Islet precursor cell (in vitro differentiated cells): ENCODE measurements around the gene CPEB3.
"Not testable (repeated sequence)": the region's sequence is repeated elsewhere in the genome, so short reads cannot be mapped to it uniquely, and the experiment has no call there.

ENCODE experiments used
- DNase-seq: peaks from one replicate; pipeline ENCODE4 v3.0.0-alpha.2; 2018

CPEB3 gene

DNA sequence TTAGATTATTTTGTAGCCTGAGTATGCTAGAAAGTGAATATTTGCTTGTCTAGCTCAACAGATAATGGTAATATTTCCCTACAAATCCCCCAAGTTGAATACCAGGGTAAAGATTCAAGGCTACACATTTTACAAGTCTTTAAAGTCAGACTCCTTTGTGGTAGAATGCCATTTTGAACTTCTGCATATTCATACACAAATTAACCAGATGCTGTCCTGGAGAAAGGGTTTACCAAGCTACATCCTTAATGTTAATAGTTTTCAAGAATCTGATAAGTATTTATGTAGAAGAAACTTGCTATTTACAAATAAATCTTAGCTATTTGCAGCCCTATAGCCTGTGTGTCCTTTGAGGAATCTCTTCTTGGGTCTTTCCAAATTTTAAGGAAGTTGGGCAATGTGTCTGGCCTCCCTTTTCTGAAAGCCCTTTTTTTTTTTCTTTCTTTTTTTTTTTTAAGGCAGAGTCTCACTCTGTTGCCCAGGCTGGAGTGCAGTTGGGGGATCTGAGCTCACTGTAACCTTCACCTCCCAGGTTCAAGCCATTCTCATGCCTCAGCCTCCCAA, 82.6 kb downstream of the CPEB3 start:
- DNase-seq: no peak

DNA sequence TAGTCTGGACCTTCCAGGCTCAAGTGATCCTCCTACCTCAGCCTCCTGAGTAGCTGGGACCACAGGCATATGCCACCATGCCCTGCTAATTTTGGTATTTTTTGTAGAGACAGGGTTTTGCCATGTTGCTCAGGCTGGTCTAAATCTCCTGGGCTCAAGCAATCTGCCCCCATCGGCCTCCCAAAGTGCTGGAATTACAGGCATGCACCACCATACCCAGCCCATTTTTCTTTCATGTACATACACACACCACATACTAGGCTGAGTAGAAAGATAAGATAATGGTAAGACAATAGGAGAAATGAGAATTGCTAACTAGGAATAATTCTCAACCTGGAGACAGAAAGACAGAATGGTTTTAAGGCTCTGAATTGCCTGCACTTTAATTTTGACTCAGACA, 83.8 kb downstream of the CPEB3 start:
- no peak for DNase-seq

DNA sequence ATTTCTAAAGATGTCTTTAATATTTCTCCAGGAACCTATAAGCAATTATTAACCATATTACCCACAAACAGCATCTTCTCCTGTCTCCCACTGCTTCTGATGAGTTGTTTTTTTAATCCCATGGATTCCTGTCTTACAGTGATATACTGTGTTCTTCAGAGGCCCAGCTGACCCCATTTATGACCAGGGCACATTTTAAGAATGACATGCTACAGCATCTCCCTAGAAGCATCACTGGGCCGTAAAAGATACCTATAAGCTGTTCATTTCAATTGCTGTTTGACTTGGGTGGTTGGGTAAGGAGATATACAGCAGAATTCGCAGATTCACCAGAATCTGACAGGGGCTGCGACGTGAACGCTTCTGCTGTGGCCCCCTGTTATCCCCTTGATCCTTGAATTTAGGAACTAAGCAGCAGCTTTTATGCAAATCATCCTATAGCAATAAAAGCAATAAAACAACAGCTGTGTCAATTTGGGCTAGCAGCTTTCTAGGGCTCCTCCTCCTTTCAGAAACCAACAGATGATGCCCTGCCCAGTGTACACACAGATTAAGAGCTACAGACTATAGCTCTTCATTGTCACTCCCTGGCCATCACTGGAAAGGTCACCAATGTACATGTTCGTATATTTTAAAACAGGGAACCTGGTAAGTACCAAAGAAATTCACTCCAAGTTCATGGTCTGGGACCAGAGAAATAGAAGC, 86.8 kb downstream of the CPEB3 start:
- no peak for DNase-seq

GRCh38 chr10:92202536-92202935, 88.3 kb downstream of the CPEB3 start:
- DNase-seq: no peak

GRCh38 chr10:92200564-92200963, 90.3 kb downstream of the CPEB3 start:
- no peak for DNase-seq

- DNase-seq: no peak
Measured at GRCh38 chr10:92187101-92187500, 103.8 kb downstream of the CPEB3 start.

DNA sequence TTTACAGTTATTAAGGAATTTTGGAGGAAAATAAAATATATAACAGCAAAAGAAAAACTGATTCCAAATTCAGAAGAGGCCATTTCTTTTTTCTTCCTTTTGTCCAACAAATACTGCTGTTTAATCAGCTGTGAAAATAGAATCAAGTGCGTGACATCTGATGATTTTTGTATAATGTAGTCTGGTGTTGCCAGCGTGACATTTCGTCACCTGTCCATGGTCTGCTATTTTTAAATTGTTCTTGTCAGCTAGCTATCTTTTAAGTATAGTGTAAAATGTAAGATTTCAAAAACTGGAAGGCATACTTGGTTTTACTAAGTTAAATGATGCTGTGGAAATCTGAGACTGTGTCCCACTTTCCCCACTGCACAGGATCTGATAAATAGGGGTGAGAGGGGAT, 105.9 kb downstream of the CPEB3 start:
- no peak for DNase-seq

GRCh38 chr10:92183199-92183598, 107.7 kb downstream of the CPEB3 start:
- no peak for DNase-seq

DNA sequence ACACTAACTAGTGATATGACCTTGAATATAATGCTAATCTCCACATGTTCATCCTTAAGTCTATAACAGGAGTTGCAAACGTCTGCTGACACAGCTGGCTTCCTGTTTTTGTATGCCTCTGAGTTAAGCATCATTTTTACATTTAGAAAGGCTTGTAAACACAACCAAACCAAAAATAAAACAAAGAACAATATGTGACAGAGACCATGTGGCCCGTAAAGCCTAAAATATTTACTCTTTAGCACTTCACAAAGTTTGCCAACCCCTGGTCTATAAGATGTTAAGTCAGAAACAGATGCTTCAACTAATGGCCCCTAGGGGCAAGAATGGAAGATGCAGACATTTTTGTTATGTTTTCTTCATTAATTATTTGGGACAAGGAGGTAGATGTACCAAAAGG, 109.3 kb downstream of the CPEB3 start:
- no peak for DNase-seq

GRCh38 chr10:92180399-92180798, 110.5 kb downstream of the CPEB3 start:
- DNase-seq: no peak

GRCh38 chr10:92177546-92177945, 113.3 kb downstream of the CPEB3 start:
- no peak for DNase-seq

- DNase-seq: no peak
Measured at GRCh38 chr10:92175164-92175563, 115.7 kb downstream of the CPEB3 start.

DNA sequence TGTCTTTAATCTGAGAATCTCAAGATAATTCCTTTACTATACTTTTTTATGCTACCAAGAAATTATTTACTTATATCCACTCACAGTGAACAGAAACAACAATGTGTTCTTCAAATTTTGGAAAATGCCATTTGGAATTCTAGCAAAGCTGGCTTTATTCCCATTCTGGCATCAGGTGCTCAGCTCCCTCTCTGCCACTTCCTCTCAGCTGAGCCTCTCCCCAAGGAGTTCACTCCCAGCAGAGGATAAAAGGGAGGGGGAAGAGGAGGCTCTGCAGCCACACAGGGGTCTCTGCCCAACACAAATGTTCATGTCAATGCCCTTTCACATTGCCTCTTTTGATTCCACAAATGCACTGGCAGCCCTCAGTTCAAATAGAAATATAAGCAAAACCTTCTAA, 116.9 kb downstream of the CPEB3 start:
- DNase-seq: no peak

DNA sequence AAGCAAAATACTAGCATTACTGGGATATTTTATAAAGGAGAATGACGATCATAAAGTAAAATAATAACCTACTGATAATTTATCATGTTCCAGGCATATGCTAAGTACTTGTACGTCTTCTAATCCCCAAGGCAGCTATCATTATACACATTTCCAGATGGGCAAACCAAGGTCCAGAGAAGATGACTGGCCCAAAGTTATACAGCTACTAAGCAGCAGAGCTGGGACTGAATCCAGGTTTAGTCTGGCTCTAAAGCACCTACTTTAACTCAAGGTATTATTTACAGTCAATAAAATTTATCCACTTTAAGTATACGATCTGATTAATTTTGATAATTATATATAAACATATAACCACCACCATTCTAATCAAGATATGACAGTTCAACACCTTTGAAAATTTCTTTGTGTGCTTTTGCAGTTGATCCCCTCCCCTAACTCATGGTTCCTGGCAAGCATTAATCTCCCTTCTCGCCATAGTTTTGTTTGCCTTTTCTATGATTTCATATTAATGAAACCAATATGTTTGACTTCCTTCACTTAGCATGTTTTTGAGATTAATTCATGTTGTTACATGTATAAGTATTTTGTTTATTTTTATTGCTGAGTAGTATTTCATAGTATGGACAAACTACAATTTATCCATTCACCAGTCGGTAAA, 126.7 kb downstream of the CPEB3 start:
- no peak for DNase-seq

DNA sequence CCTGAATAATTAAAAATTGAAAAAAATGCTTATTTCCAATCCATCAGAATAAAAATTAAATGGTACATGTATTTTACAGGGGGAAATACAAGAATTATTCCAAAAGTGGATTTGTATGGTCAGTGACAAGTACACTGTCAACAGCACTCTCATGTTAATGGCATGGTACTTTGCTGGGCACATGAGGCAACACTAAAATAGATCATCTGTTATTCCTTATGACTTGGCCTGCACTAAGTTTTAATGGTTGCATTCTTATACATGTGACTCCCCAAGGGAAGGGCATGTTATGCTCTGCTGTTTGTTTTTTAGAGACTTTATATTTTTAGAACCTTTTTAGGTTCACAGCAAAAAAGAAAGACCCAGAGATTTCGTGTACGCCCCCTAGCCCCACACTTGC, 128.3 kb downstream of the CPEB3 start:
- no peak for DNase-seq

DNA sequence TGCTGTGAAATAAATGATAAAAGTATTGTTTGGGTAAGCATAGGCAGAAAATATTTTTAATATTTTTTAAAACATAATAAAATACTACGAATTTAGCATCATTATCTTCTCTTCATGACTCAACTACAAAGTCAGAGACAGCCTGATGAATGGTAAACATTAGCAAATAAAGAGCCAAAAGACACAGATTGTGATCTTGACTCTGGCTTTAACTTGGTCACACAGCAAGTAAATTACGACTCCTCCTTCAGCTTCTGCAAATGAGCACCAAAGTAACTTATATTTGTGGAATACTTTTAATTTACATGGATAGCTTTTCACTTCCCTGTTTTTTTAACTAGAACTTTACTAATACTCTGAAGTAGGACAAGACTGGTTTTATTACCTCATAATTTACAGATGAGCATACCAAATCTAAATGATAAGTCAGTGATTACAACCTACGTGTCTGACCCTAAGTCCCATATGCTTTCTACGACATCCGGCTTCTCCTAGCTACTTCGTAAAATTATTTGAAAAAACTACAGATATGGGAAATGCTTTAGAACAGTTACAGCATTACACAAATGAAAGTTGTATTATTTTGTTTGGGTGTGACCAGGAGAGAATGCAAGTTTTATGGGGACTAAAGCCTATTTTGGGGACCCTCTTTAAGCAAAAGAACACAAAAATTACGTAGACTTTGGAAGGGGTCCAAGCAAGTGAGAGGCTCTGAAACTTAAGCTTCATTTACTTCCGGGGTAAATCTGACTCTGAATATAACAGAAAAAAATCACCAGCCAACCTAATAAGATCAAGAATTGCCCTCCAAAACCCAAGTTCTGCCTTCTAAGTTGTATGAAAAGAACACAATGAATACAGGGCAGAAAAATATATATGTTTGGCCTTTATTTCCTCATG, 133.8 kb downstream of the CPEB3 start:
- DNase-seq: no peak

GRCh38 chr10:92150823-92151222, 140.1 kb downstream of the CPEB3 start:
- DNase-seq: no peak

DNA sequence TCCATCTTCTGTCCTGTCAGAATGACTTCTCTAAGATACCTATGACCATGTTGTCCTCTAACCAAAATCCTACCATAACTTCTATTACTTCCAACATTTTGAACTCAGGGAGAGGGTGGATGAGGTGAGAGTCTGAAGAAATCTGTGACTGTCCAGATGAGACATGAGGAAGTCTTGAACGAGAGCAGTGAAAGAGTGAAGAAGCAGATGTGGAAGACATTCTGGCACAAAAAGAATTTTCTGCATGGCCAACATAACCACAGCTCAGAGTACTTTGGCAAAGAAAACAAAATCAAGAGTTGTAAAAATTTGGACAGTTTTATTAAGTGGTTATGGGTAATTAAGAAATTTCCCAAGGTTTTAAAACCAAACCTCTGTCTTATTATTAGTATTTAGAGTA, 141.6 kb downstream of the CPEB3 start:
- DNase-seq: no peak

- DNase-seq: no peak
Measured at GRCh38 chr10:92146781-92147180, 144.1 kb downstream of the CPEB3 start.

DNA sequence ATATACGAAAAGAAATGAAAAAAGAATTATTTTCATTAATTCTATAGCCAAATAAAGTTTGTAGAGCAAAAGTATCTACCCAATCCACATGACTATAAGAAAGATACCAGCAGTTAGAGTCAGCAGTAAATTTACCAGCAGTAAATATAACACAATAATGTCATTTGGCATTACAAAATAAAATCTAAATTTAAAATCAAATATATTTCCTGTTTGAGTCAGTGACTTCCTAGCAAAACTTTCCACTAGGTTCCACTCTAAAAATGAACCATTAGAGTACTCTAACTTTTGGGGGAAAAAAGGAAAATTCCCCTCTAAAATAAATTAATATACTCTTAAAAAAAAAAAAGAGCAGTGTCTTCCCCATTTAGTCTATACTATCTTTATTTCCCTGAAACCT, 144.8 kb downstream of the CPEB3 start:
- DNase-seq: no peak

DNA sequence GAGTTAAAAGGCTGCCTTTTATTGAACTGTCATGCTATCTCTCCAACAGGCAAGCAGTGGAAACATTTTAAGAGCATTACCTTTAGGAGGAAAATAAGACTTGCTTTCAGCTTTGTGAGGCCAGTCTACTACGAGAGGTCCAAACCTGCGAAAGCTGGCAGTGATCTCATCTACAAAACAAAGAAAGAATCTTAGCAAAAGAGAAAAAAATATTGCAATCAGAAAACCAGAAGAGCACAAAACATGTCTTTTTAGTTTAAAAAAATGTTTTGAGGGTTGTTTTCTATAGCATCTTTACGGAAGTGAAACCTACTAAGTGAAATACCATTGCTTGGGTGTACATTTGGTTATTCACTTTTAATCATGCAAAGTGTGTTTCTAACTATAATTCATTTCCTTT, 147.9 kb downstream of the CPEB3 start:
- no peak for DNase-seq

DNA sequence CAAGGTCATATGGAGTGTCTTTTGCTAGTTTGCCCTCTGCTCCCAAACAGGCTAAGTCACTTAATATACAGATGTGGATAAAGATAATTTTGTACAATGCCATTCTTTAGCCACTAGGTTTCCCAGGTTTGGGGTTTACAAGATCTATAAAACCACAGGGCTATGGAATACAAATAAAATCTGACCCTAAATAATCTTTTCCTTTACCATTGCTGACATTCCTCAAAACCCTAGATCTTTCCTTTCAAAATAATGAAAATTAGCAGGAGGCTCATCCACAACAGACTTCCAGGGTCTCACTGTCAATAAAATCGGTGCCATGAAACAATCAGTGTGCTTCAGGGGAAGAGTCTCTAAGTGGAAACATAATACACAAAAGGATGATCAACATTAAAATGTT, 148.4 kb downstream of the CPEB3 start:
- DNase-seq: no peak

GRCh38 chr10:92141147-92141546, 149.7 kb downstream of the CPEB3 start:
- not testable (repeated sequence) for DNase-seq

DNA sequence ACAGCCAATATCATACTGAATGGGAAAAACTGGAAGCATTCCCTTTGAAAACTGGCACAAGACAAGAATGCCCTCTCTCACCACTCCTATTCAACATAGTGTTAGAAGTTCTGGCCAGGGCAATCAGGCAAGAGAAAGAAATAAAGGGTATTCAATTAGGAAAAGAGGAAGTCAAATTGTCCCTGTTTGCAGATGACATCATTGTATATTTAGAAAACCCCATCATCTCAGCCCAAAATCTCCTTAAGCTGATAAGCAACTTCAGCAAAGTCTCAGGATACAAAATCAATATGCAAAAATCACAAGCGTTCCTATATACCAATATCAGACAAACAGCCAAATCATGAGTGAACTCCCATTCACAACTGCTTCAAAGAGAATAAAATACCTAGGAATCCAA, 156.8 kb downstream of the CPEB3 start:
- DNase-seq: not testable (repeated sequence)
